NB4 (cell line): Measurements from ENCODE around the gene MYO1E.

Experiments
- MAX ChIP-seq: IDR thresholded peaks from 2 replicates; pipeline ENCODE4 v1.6.1; 2011; ENCODE audit warnings: low read depth, low read length
- TF ChIP-seq, protein P1 (sequence below): IDR thresholded peaks from one replicate; pipeline ENCODE4 v1.5.1; 2012; ENCODE audit warnings: low read depth, low read length

GRCh38 chr15:59299929-59300617 lies 72.6 kb downstream of the MYO1E start:
- peak; percentile 94 for TF ChIP-seq MAX
- TF ChIP-seq, protein P1, sequence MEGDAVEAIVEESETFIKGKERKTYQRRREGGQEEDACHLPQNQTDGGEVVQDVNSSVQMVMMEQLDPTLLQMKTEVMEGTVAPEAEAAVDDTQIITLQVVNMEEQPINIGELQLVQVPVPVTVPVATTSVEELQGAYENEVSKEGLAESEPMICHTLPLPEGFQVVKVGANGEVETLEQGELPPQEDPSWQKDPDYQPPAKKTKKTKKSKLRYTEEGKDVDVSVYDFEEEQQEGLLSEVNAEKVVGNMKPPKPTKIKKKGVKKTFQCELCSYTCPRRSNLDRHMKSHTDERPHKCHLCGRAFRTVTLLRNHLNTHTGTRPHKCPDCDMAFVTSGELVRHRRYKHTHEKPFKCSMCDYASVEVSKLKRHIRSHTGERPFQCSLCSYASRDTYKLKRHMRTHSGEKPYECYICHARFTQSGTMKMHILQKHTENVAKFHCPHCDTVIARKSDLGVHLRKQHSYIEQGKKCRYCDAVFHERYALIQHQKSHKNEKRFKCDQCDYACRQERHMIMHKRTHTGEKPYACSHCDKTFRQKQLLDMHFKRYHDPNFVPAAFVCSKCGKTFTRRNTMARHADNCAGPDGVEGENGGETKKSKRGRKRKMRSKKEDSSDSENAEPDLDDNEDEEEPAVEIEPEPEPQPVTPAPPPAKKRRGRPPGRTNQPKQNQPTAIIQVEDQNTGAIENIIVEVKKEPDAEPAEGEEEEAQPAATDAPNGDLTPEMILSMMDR, result no peak
